Lung (tissue), 12 donors: ENCODE results near the gene CRY1. TPM values are rescaled to one million over a fixed set of nuclear protein-coding genes. Genes with fewer than 3 reads are reported as not detected.

ENCODE experiments used
- ATAC-seq: fragments of 200-7000 bp; cut with Tn5 transposase; one replicate; pipeline ENCODE4 v1.9.1; 2020; ENCODE audit warnings: moderate number of reproducible peaks; ENCODE audit not compliant: insufficient read depth, low FRiP score
- DNase-seq, 3 donors: peaks; one replicate each; pipeline ENCODE4 v3.0.0-alpha.2; 2013 to 2017
- H3K27ac ChIP-seq, 2 donors: one replicate each; pipeline ENCODE4 v1.5.1; 2013; ENCODE audit warnings: mild to moderate bottlenecking in 2 of 2, moderate library complexity in 2 of 2, control low read depth in 1 of 2, inconsistent platforms in 1 of 2, low read depth in 1 of 2, low read length in 1 of 2
- H3K27me3 ChIP-seq, 3 donors: one replicate each; pipeline ENCODE4 v1.5.1; 2013; ENCODE audit warnings: low read length in 2 of 3; ENCODE audit not compliant: control insufficient read depth in 3 of 3, insufficient read depth in 3 of 3
- H3K36me3 ChIP-seq, 4 donors: one replicate each; pipeline ENCODE4 v1.5.1; 2013; ENCODE audit warnings: low read length in 4 of 4, mild to moderate bottlenecking in 1 of 4, moderate library complexity in 1 of 4; ENCODE audit not compliant: control insufficient read depth in 4 of 4, insufficient read depth in 4 of 4
- H3K4me1 ChIP-seq, 5 donors: one replicate each; pipeline ENCODE4 v1.5.1; 2013; ENCODE audit warnings: low read length in 5 of 5, mild to moderate bottlenecking in 2 of 5, moderate library complexity in 1 of 5; ENCODE audit not compliant: control insufficient read depth in 5 of 5, insufficient read depth in 5 of 5
- H3K4me3 ChIP-seq: one replicate; pipeline ENCODE4 v1.5.1; 2013; ENCODE audit warnings: mild to moderate bottlenecking, control low read depth, moderate library complexity
- H3K9ac ChIP-seq, 2 donors: one replicate each; pipeline ENCODE4 v1.5.1; 2013; ENCODE audit warnings: low read length in 2 of 2, control low read depth in 1 of 2; ENCODE audit not compliant: insufficient read depth in 1 of 2
- H3K9me3 ChIP-seq, 4 donors: one replicate each; pipeline ENCODE4 v1.5.1; 2013; ENCODE audit warnings: low read length in 3 of 4, mild to moderate bottlenecking in 1 of 4, moderate library complexity in 1 of 4; ENCODE audit not compliant: control insufficient read depth in 4 of 4, insufficient read depth in 3 of 4
- WGBS, 2 donors: extraction: QIAGEN DNeasy Blood & Tissue Kit; methylation state at CpG; one replicate each; pipeline ENCODE4 v1.1.7; 2013; 5-methylcytosine and 5-hydroxymethylcytosine counted together
- polyA plus RNA-seq, 2 donors: library from polyadenylated mRNA; stranded (reverse); fragments of 200-250 nt; gene quantifications; one replicate each; pipeline ENCODE4 v1.2.1, GENCODE V29; 2013
- total RNA-seq, 2 donors: library from RNA; depleted of rRNA in 1 of 2; stranded (reverse); fragments of >200 nt in 1 of 2; gene quantifications; one replicate each; pipeline ENCODE4 v1.2.1, GENCODE V29; 2014 to 2021
- TF ChIP-seq, protein P1 (sequence below): IDR thresholded peaks from 2 replicates; pipeline ENCODE4 v1.5.1; 2012; ENCODE audit warnings: mild to moderate bottlenecking; ENCODE audit errors: control extremely low read depth, extremely low read depth
- donor health status: control.
- donor health status: control.
- donor health status: Bipolar disorder and iron deficiency.
- donor health status: healthy.
- donor health status: DM: yes; HTN: yes; CAD: no.

CRY1 gene
- total and polyA plus RNA-seq, 4 donors: 5.6 to 37.2 (median 17.9) TPM

- TF ChIP-seq, protein P1, sequence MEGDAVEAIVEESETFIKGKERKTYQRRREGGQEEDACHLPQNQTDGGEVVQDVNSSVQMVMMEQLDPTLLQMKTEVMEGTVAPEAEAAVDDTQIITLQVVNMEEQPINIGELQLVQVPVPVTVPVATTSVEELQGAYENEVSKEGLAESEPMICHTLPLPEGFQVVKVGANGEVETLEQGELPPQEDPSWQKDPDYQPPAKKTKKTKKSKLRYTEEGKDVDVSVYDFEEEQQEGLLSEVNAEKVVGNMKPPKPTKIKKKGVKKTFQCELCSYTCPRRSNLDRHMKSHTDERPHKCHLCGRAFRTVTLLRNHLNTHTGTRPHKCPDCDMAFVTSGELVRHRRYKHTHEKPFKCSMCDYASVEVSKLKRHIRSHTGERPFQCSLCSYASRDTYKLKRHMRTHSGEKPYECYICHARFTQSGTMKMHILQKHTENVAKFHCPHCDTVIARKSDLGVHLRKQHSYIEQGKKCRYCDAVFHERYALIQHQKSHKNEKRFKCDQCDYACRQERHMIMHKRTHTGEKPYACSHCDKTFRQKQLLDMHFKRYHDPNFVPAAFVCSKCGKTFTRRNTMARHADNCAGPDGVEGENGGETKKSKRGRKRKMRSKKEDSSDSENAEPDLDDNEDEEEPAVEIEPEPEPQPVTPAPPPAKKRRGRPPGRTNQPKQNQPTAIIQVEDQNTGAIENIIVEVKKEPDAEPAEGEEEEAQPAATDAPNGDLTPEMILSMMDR: no peak
- WGBS, 2 donors: 0 to 1% methylated on average over 67 of the region's 67 CpGs
- Histone ChIP-seq H3K9me3 (peaks cover 0 to 3% (median 0%) of the 10 kb centered on the region in 4 donors), H3K27ac (peak overlapping the region; percentile 95 to 96), H3K4me1 (peaks cover 0 to 24% (median 13%) of the 10 kb centered on the region in 5 donors), H3K9ac (peak overlapping the region; percentile 89 to 91), H3K27me3 (no peaks in the 10 kb centered on the region), H3K4me3 (peak overlapping the region; percentile 56), H3K36me3 (no peaks in the 10 kb centered on the region)
- ATAC-seq: peak; percentile 34
- peak in 1 of 3 donors; percentile 47 for DNase-seq
Measured at GRCh38 chr12:107092669-107093416, 506 bp downstream of the CRY1 start.

DNA sequence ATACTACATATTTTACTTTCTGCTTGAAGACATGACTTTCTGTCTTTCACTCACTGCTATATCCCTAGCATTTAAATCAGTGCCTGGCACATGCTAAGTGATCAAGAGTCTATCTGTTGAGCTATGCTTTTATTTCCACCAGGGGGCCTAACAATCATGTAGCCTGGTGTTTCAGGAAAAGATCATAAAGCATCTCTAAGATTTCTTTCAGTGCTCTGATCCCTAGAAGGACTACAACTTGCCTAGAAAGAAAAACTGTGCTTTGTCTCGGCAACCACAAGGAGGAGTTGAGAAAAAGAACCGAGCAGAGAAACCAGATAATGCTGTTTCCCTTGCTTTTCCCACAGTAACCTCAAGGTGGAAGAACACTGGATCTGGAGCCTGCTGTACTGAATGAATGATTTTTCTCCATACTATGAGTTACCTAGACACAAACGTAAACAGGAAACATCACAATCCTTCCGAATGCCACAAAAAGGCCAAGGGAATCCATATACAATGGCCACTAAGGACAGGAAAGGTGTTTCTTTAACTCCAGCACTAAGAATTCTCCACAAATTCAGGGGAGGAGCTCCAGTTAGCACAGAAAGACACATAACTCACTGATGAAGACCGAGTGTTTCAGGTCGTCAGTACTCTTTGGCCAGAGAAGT lies 1.2 kb downstream of the CRY1 start:
- TF ChIP-seq, protein P1: peak; percentile 52
- Histone ChIP-seq H3K4me1 (peaks cover 0 to 24% (median 13%) of the 10 kb centered on the region in 5 donors), H3K36me3 (no peaks in the 10 kb centered on the region), H3K9me3 (peaks cover 0 to 3% (median 0%) of the 10 kb centered on the region in 4 donors), H3K27me3 (no peaks in the 10 kb centered on the region), H3K9ac (peak overlapping the region; percentile 89 to 91), H3K4me3 (peak overlapping the region; percentile 56), H3K27ac (peak overlapping the region; percentile 56 to 95)
- 0 to 1% methylated on average over 6 of the region's 6 CpGs for WGBS, 2 donors
- ATAC-seq (no peak), DNase-seq (peak; percentile 74 to 95 (median 94))

- WGBS, 2 donors: 26 to 63% methylated on average over 4 of the region's 4 CpGs
- no peak for ATAC-seq
Measured at GRCh38 chr12:107091381-107091780, 2.0 kb downstream of the CRY1 start.

More at GRCh38 chr12:107091381-107091780, 2.0 kb downstream of the CRY1 start:
- Histone ChIP-seq H3K27ac (peak overlapping the region; percentile 56 to 70), H3K27me3 (no peaks in the 10 kb centered on the region), H3K9me3 (no peaks in the 10 kb centered on the region), H3K4me3 (no peak overlapping the region), H3K36me3 (no peaks in the 10 kb centered on the region), H3K9ac (peak overlapping the region in 1 of 2 donors; percentile 91), H3K4me1 (peaks cover 0 to 24% (median 13%) of the 10 kb centered on the region in 5 donors)
- DNase-seq: peak; percentile 40 to 94 (median 90)
- TF ChIP-seq, protein P1: no peak
